Cortex of kidney (tissue), 1 donor: ENCODE results near the gene MAN1A2.

Experiments
- DNase-seq: peaks from one replicate; lab custom pipeline; 2025; lab: John Stamatoyannopoulos, UW

MAN1A2 gene

GRCh38 chr1:117359561-117360289, 7.5 kb upstream of the MAN1A2 start:
- DNase-seq: no peak

- DNase-seq: no peak
These were observed 4.3 kb upstream of the MAN1A2 start for GRCh38 chr1:117362986-117363385.

- no peak for DNase-seq
These were observed 3.6 kb upstream of the MAN1A2 start for GRCh38 chr1:117363571-117364048.

DNA sequence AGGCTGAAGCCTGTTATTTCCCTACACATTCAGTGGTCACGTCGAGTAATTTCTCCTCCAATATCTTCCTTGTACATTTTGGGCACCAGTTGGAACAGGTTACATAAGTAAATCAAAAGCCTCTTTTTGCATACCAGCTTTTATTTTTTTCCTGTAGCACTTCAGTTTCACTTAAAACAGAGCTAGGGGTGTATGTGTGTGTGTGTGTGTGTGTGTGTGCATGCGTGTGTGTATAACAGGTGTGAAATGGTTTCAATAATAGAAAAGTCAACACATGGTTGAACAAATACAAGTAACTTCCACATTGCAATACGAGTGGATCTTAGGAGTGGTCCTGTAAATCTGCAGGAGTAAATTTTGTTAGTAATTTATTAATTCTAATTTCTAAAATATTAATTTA, 3.0 kb upstream of the MAN1A2 start:
- DNase-seq: no peak

- DNase-seq: no peak
These were observed 1.7 kb upstream of the MAN1A2 start for GRCh38 chr1:117365350-117366176.

DNA sequence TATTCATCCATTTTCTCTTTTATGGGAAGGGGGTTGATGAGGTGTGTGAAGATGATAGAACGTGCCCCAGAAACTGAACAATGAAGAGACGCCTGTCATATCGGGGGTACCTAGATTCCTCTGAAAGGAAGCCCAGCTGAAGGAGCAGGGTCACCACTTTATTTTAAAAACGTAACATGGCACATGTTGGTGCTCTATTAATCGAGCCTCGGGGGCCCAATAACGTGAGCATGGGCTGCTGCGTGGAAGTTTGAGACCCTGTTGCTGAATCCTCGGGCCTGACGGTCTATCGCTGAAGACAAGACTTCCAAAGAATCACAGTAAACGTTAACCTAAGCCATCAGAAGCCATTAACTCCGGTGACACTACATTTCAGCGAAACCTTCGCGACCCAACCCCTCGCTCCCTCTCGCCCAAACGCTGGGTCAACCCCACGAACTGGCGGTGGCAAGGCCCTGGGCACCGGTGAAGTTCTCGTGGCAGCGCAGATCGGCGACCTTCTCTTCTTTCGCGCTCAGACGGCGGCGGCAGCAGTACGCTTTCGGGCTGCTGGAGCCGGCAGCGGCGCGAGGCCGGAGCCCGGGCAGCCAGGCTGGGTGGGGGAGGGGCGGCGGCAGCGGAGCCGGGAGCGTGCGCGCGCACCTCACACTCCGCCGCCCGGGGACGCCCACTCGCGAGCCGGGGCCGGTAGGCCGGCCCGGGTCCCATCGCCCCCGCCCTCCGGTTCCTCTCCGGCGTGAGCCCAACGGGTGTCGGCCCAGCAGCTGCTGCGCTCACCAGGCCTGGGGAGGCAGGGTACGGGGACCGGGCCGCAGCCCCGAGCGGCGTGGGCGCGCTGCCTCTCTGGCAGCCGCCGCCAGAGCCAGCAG, 838 bp upstream of the MAN1A2 start:
- no peak for DNase-seq

GRCh38 chr1:117368116-117369108, 1.2 kb downstream of the MAN1A2 start:
- no peak for DNase-seq

GRCh38 chr1:117370071-117370470, 2.8 kb downstream of the MAN1A2 start:
- no peak for DNase-seq

- no peak for DNase-seq
These were observed 3.3 kb downstream of the MAN1A2 start for GRCh38 chr1:117370509-117370908.

GRCh38 chr1:117371441-117372151, 4.3 kb downstream of the MAN1A2 start:
- no peak for DNase-seq

GRCh38 chr1:117372863-117373412, 5.7 kb downstream of the MAN1A2 start:
- DNase-seq: no peak

DNA sequence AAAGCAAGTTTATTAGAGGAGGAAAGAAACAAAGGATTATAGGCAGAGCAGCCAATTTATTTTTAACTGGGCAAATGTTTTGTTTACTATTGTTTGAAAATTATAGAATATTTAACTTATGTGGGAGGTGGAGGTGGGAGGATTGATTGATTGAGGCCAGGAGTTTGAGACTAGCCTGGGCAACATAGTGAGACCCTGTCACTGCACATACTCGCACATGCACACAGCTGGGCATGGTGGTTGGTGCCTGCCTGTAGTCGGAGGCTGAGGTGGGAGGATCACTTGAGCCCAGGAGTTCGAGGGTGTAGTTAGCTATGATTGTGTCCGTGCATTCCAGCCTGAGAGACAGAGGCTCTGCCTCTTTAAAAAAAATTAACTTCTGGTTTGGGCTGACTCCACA, 6.7 kb downstream of the MAN1A2 start:
- DNase-seq: no peak

GRCh38 chr1:117375327-117375726, 8.1 kb downstream of the MAN1A2 start:
- DNase-seq: no peak

GRCh38 chr1:117387060-117387633, 19.9 kb downstream of the MAN1A2 start:
- no peak for DNase-seq

DNA sequence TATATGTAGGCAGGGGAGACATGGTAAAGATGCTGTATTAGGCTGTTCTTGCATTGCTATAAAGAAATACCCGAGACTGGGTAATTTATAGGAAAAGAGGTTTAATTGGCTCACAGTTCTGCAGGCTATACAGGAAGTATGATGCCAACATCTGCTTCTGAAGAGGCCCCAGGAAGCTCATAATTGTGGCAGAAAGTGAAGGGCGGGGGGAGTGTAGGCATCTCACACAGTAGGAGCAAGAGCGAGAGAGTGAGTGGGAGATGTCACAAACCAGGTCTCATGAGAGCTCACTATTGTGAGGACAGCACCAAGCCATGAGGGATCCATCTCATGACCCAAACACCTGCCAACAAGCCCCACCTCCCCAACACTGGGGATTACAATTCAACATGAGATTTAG, 21.1 kb downstream of the MAN1A2 start:
- no peak for DNase-seq

DNA sequence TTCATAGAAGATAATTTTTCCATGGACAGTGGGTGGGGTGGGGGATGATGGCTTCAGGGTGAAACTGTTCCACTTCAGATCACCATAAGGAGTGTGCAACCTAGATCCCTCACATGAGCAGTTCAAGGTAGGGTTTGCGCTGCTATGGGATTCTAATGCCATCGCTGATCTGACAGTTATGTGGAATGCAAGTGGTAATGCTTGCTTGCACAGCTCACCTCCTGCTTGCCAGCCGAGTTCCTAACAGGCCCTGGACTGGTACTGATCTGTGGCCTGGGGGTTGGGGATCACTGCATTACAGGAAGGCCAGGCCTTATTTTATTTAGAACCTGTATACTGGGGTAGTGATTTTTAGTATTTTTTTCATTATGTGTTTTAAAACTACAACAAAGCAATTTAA, 22.0 kb downstream of the MAN1A2 start:
- DNase-seq: no peak

DNA sequence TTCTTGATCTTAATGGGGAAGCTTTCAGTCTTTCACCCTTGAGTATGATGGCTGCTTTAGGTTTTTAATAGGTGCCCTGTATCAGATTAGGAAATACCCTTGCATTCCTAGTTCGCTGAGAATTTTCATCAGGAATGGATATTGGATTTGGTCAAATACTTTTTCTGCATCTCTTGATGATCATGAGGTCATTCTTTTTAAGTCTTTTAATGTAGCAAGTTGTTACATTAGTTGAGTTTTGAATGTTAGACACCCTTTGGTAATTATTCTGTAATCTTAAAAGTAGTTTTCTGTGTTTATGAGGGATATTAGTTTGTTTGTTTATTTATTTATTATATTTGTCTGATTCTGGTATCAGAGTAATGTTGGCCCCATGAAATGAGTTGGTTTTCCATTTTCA, 22.5 kb downstream of the MAN1A2 start:
- DNase-seq: no peak

DNA sequence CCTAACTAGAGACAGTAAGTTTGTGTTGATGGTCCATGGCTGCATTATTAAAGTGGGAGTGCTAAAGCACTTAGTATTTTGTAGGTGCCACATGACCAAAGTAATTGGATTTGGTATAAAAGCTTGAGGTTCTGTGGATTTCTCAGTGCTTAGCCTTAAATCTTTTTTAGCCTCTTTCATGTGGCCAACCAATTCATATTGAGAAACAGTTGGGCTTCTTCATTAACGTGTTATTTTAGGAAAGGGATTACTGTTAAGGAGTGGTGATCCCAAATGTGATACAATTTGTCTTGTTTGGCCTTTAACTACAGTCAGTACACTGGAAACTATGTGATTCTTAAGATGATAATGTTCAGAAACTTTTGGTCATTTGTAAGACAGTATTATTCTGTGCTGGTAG, 25.5 kb downstream of the MAN1A2 start:
- DNase-seq: no peak

DNA sequence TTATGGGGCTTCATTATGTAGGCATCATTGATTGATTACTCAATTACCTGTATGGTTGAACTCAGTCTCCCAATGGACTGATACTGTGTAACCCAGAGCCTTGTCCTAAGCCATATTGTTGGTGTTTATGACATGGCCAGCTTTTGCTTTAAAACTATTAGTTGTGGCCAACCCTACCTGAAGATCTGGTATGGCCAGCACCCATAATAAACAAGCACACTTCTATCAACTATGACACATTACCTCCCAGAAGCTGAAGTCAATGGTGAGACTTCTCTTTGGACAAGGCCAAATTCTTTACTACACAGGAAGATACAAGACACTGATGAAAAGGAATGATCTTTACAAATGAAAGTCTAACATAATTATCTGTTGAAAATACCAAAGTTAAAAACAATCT, 28.8 kb downstream of the MAN1A2 start:
- no peak for DNase-seq

- DNase-seq: no peak
These were observed 29.4 kb downstream of the MAN1A2 start for GRCh38 chr1:117396636-117397035.
